ENCODE measurements around the gene PTPN9. TPM values are rescaled to one million over a fixed set of nuclear protein-coding genes. Genes with fewer than 3 reads are reported as not detected.
A peak's percentile ranks its signal among the peaks of the same experiment; 100 is the strongest.

The PTPN9 gene
- total RNA-seq, 1 experiment from 2014 or later, result 42.2 TPM

- Histone ChIP-seq H4K8ac (replicated peaks; ENCODE audit: insufficient read length, low read depth, low read length) (no peak overlapping the region), H3K18ac (ENCODE audit: insufficient read length, low read depth, low read length) (peak overlapping the region; percentile 61), H3K4me1 (ENCODE audit: insufficient read depth, low read length) (no peaks in the 10 kb centered on the region), H3K14ac (ENCODE audit: insufficient read depth, low read length) (peak overlapping the region; percentile 84), H3T11ph (ENCODE audit: low read length) (no peak overlapping the region), H3K4me2 (ENCODE audit: insufficient read depth, insufficient read length, low read length) (peak overlapping the region; percentile 89), H2AFZ (ENCODE audit: low read length) (no peak overlapping the region), H2BK15ac (ENCODE audit: low read depth, low read length) (no peak overlapping the region), H3K23ac (ENCODE audit: insufficient read length, low read depth, low read length) (no peak overlapping the region), H2BK120ac (ENCODE audit: low read depth, low read length, poor library complexity, severe bottlenecking) (peak overlapping the region; percentile 82), H2BK12ac (ENCODE audit: insufficient read length, low read depth, low read length) (no peak overlapping the region), H3K9ac (ENCODE audit: extremely low read depth, insufficient read length, low read length) (peak overlapping the region; percentile 79), H3K27ac (ENCODE audit: insufficient read length, low read depth, low read length) (peak overlapping the region; percentile 84), H4K91ac (ENCODE audit: insufficient read length, low read depth, low read length) (no peak overlapping the region), H4K5ac (ENCODE audit: insufficient read length, low read depth, low read length) (no peak overlapping the region), H2AK5ac (ENCODE audit: insufficient read length, low read length) (no peak overlapping the region), H3K9me3 (ENCODE audit: control insufficient read depth, low read depth, low read length) (no peaks in the 10 kb centered on the region), H3K56ac (ENCODE audit: insufficient read length, low read depth, low read length) (no peak overlapping the region), H3K27me3 (ENCODE audit: insufficient read depth, low read length) (no peaks in the 10 kb centered on the region), H4K20me1 (ENCODE audit: control insufficient read depth, insufficient read depth, insufficient read length) (no peaks in the 10 kb centered on the region), H3K23me2 (ENCODE audit: insufficient read length, low read depth, low read length, poor library complexity, severe bottlenecking) (peaks cover 22% of the 10 kb centered on the region), H3K4ac (ENCODE audit: low read depth, low read length) (peak overlapping the region; percentile 79; the same call in 1 of the 2 replicates), H2BK20ac (ENCODE audit: low read depth, low read length, poor library complexity, severe bottlenecking) (no peak overlapping the region), H2BK5ac (ENCODE audit: insufficient read length, low read length) (peak overlapping the region; percentile 36), H3K79me2 (ENCODE audit: insufficient read depth, low read length) (peaks cover 14% of the 10 kb centered on the region; the same call in 1 of the 2 replicates), H3K79me1 (ENCODE audit: insufficient read depth, low read depth, low read length, poor library complexity, severe bottlenecking) (no peaks in the 10 kb centered on the region)
- Mint-ChIP-seq H3K4me3 (peak overlapping the region; percentile 89 to 95), H3K4me1 (peaks cover 23 to 33% of the 10 kb centered on the region in 2 experiments), H3K36me3 (ENCODE audit: insufficient read depth in 1 of 3, low read depth in 3 of 3) (no peaks in the 10 kb centered on the region), H3K9me3 (no peaks in the 10 kb centered on the region; a peak in 1 of 5 replicates), H3K27me3 (ENCODE audit: low read depth) (peaks cover 4% of the 10 kb centered on the region), H3K27ac (peak overlapping the region; percentile 99 to 100 (median 100))
- peak; percentile 52 for TF ChIP-seq CTCF (conservative IDR thresholded peaks at IDR 0.05)
- DNase-seq, result peak; percentile 80
- WGBS (ENCODE audit: extremely low coverage, insufficient read length, low lambda C conversion rate), result no CpG with 5 or more reads among the region's 38 CpGs
These were observed 126.0 kb downstream of the PTPN9 start for GRCh38 chr15:75452865-75453702.

Measured in H9 (cell line).